Muscle of leg (tissue), 11 donors: ENCODE results near the gene OBSL1. TPM values are rescaled to one million over a fixed set of nuclear protein-coding genes. Genes with fewer than 3 reads are reported as not detected.
A peak's percentile ranks its signal among the peaks of the same experiment; 100 is the strongest.

Experiments
- DNase-seq: peaks from one replicate; pipeline ENCODE4 v3.0.0; 2013
- H3K27ac ChIP-seq: one replicate; pipeline ENCODE4 v1.5.1; 2013; ENCODE audit warnings: mild to moderate bottlenecking, low read length, control low read depth
- H3K27me3 ChIP-seq: one replicate; pipeline ENCODE4 v1.6.1; 2013; ENCODE audit warnings: low read length; ENCODE audit not compliant: control insufficient read depth, insufficient read depth
- H3K36me3 ChIP-seq: one replicate; pipeline ENCODE4 v1.6.1; 2013; ENCODE audit warnings: low read length; ENCODE audit not compliant: control insufficient read depth, insufficient read depth
- H3K4me1 ChIP-seq: one replicate; pipeline ENCODE4 v1.6.1; 2013; ENCODE audit warnings: low read length; ENCODE audit not compliant: control insufficient read depth, insufficient read depth
- H3K4me3 ChIP-seq: one replicate; pipeline ENCODE4 v1.5.1; 2013; ENCODE audit warnings: low read length, control low read depth
- H3K9me3 ChIP-seq: replicated peaks from 2 replicates; pipeline ENCODE4 v1.6.1; 2013; ENCODE audit warnings: low read depth, low read length; ENCODE audit not compliant: control insufficient read depth
- WGBS: methylation state at CpG from one replicate; pipeline ENCODE4 v1.1.5; 2013; ENCODE audit warnings: missing lambda C conversion rate; ENCODE audit not compliant: insufficient coverage; 5-methylcytosine and 5-hydroxymethylcytosine counted together
- polyA plus RNA-seq, 8 donors: library from polyadenylated mRNA; unstranded; fragments of 120-200 nt; gene quantifications; one replicate each; pipeline versions ENCODE4 v1.2.1 to v1.2.3, GENCODE V29; 2013; ENCODE audit warnings: inconsistent platforms in 1 of 8, low replicate concordance in 1 of 8; ENCODE audit not compliant: insufficient read length in 8 of 8, insufficient read depth in 1 of 8
- total RNA-seq: library from RNA; stranded (reverse); fragments of 120-200 nt; gene quantifications from one replicate; pipeline ENCODE4 v1.2.4, GENCODE V29; 2013

The OBSL1 gene
- total and polyA plus RNA-seq, 9 donors: 117 to 193 (median 156) TPM

GRCh38 chr2:219576505-219577388 lies 5.4 kb upstream of the OBSL1 start:
- peaks cover 17% of the 10 kb centered on the region for H3K27me3 ChIP-seq
- DNase-seq: peak; percentile 47
- WGBS: 17% methylated on average over 7 of the region's 15 CpGs
- peaks cover 33% of the 10 kb centered on the region for H3K4me1 ChIP-seq
- no peak overlapping the region for H3K27ac ChIP-seq
- H3K36me3 ChIP-seq: no peaks in the 10 kb centered on the region
- no peak overlapping the region for H3K4me3 ChIP-seq
- H3K9me3 ChIP-seq: no peaks in the 10 kb centered on the region

- Histone ChIP-seq H3K27ac (no peak overlapping the region), H3K27me3 (peaks cover 19% of the 10 kb centered on the region), H3K9me3 (no peaks in the 10 kb centered on the region), H3K4me1 (peaks cover 36% of the 10 kb centered on the region), H3K4me3 (no peak overlapping the region), H3K36me3 (no peaks in the 10 kb centered on the region)
- DNase-seq: no peak
- 91% methylated on average over 4 of the region's 6 CpGs for WGBS
These were observed 4.5 kb upstream of the OBSL1 start for GRCh38 chr2:219575566-219576504.

- Histone ChIP-seq H3K27ac (no peak overlapping the region), H3K4me3 (no peak overlapping the region), H3K4me1 (peaks cover 42% of the 10 kb centered on the region), H3K9me3 (no peaks in the 10 kb centered on the region), H3K27me3 (peaks cover 21% of the 10 kb centered on the region), H3K36me3 (peaks cover 4% of the 10 kb centered on the region)
- WGBS: 76% methylated on average over 20 of the region's 22 CpGs
- no peak for DNase-seq
These were observed 3.4 kb upstream of the OBSL1 start for GRCh38 chr2:219574484-219575311.

- Histone ChIP-seq H3K36me3 (peaks cover 13% of the 10 kb centered on the region), H3K9me3 (no peaks in the 10 kb centered on the region), H3K4me1 (peaks cover 43% of the 10 kb centered on the region), H3K27me3 (peaks cover 18% of the 10 kb centered on the region), H3K4me3 (no peak overlapping the region), H3K27ac (no peak overlapping the region)
- WGBS: no CpG with 5 or more reads among the region's 5 CpGs
- DNase-seq: no peak
These were observed 1.8 kb upstream of the OBSL1 start for GRCh38 chr2:219573166-219573565.

- Histone ChIP-seq H3K4me1 (peaks cover 43% of the 10 kb centered on the region), H3K27me3 (peaks cover 17% of the 10 kb centered on the region), H3K9me3 (no peaks in the 10 kb centered on the region), H3K4me3 (peak within 1 kb of the TSS; percentile 72), H3K27ac (peak within 1 kb of the TSS; percentile 85), H3K36me3 (peaks cover 20% of the 10 kb centered on the region)
- 77% methylated on average over 9 of the region's 13 CpGs for WGBS
- DNase-seq: no peak
These were observed 1.1 kb upstream of the OBSL1 start, which contains the start of gene INHA for GRCh38 chr2:219572237-219573001. INHA (plus strand) TSS chr2:219572310; CDS start chr2:219572375, 65 bp downstream.

GRCh38 chr2:219570924-219571310 lies 422 bp downstream of the OBSL1 start:
- Histone ChIP-seq H3K9me3 (no peaks in the 10 kb centered on the region), H3K36me3 (peaks cover 35% of the 10 kb centered on the region), H3K27me3 (peaks cover 15% of the 10 kb centered on the region), H3K27ac (peak overlapping the region; percentile 51), H3K4me1 (peaks cover 32% of the 10 kb centered on the region), H3K4me3 (peak overlapping the region; percentile 72)
- WGBS: under 1% methylated on average over 49 of the region's 55 CpGs
- DNase-seq: peak; percentile 55

- 3% methylated on average over 95 of the region's 95 CpGs for WGBS
- peaks cover 15% of the 10 kb centered on the region for H3K27me3 ChIP-seq
These were observed 980 bp downstream of the OBSL1 start for GRCh38 chr2:219570194-219570923.

GRCh38 chr2:219569635-219570034 lies 1.7 kb downstream of the OBSL1 start:
- Histone ChIP-seq H3K27me3 (peaks cover 11% of the 10 kb centered on the region), H3K4me1 (peaks cover 27% of the 10 kb centered on the region), H3K27ac (no peak overlapping the region), H3K4me3 (peak overlapping the region; percentile 72), H3K9me3 (no peaks in the 10 kb centered on the region), H3K36me3 (peaks cover 48% of the 10 kb centered on the region)
- DNase-seq: peak; percentile 3
- 86% methylated on average over 3 of the region's 6 CpGs for WGBS

More at GRCh38 chr2:219570194-219570923, 980 bp downstream of the OBSL1 start:
- Histone ChIP-seq H3K27ac (peak overlapping the region; percentile 47), H3K9me3 (no peaks in the 10 kb centered on the region), H3K4me3 (peak overlapping the region; percentile 72), H3K4me1 (peaks cover 33% of the 10 kb centered on the region), H3K36me3 (peaks cover 41% of the 10 kb centered on the region)
- DNase-seq: peak; percentile 50
